Liver (tissue), 9 donors: Measurements from ENCODE around the gene ITPRID2. TPM values are rescaled to one million over a fixed set of nuclear protein-coding genes. Genes with fewer than 3 reads are reported as not detected.

ENCODE experiments used
- DNase-seq: peaks from one replicate; pipeline ENCODE4 v3.0.0-alpha.2; 2017; ENCODE audit warnings: low spot score
- H3K27ac ChIP-seq, 2 donors: one replicate each; pipeline ENCODE4 v1.7.0; 2013; ENCODE audit warnings: inconsistent platforms in 2 of 2, low read length in 2 of 2, control low read depth in 1 of 2, low read depth in 1 of 2, mild to moderate bottlenecking in 1 of 2
- H3K27me3 ChIP-seq, 4 donors: one replicate each; pipeline versions ENCODE4 v1.6.1 to v1.7.0; 2013; ENCODE audit warnings: low read length in 3 of 4, inconsistent platforms in 1 of 4, mild to moderate bottlenecking in 1 of 4, moderate library complexity in 1 of 4; ENCODE audit not compliant: control insufficient read depth in 4 of 4, insufficient read depth in 4 of 4
- H3K36me3 ChIP-seq, 4 donors: one replicate each; pipeline versions ENCODE4 v1.6.1 to v1.7.0; 2013; ENCODE audit warnings: low read length in 3 of 4, mild to moderate bottlenecking in 3 of 4, low read depth in 1 of 4, moderate library complexity in 1 of 4; ENCODE audit not compliant: control insufficient read depth in 4 of 4, insufficient read depth in 3 of 4
- H3K4me1 ChIP-seq, 4 donors: one replicate each; pipeline versions ENCODE4 v1.6.1 to v1.7.0; 2013; ENCODE audit warnings: low read length in 3 of 4, mild to moderate bottlenecking in 3 of 4, moderate library complexity in 1 of 4; ENCODE audit not compliant: control insufficient read depth in 4 of 4, insufficient read depth in 4 of 4
- H3K4me3 ChIP-seq, 3 donors: one replicate each; pipeline versions ENCODE4 v1.6.1 to v1.7.0; 2013; ENCODE audit warnings: low read length in 3 of 3, control low read depth in 1 of 3, low read depth in 1 of 3, mild to moderate bottlenecking in 1 of 3
- H3K9ac ChIP-seq, 2 donors: one replicate each; pipeline ENCODE4 v1.7.0; 2013; ENCODE audit warnings: low read length in 2 of 2, mild to moderate bottlenecking in 2 of 2, moderate library complexity in 2 of 2, control low read depth in 1 of 2, low read depth in 1 of 2
- H3K9me3 ChIP-seq, 4 donors: one replicate each; pipeline versions ENCODE4 v1.6.1 to v1.7.0; 2013; ENCODE audit warnings: low read length in 3 of 4; ENCODE audit not compliant: control insufficient read depth in 4 of 4
- EGR1 ChIP-seq, 2 donors: IDR thresholded peaks; 2 replicates each; pipeline ENCODE4 v1.6.1; 2016 to 2018; ENCODE audit warnings: antibody characterized with exemption in 2 of 2, low read depth in 2 of 2
- FOXA1 ChIP-seq: IDR thresholded peaks from 2 replicates; pipeline ENCODE4 v1.6.1; 2016; ENCODE audit warnings: antibody characterized with exemption
- FOXA2 ChIP-seq: IDR thresholded peaks from 2 replicates; pipeline ENCODE4 v1.6.1; 2016; ENCODE audit warnings: antibody characterized with exemption
- GABPA ChIP-seq, 2 donors: IDR thresholded peaks in 1 of 2; conservative IDR thresholded peaks in 1 of 2; 2 replicates each; pipeline ENCODE4 v1.6.1; 2016; ENCODE audit warnings: antibody characterized with exemption in 2 of 2, mild to moderate bottlenecking in 1 of 2, moderate library complexity in 1 of 2
- HNF4A ChIP-seq, 2 donors: conservative IDR thresholded peaks; 2 replicates each; pipeline ENCODE4 v1.6.1; 2016; ENCODE audit warnings: antibody characterized with exemption in 2 of 2, mild to moderate bottlenecking in 2 of 2
- HNF4G ChIP-seq: IDR thresholded peaks from 2 replicates; pipeline ENCODE4 v1.6.1; 2016; ENCODE audit warnings: antibody characterized with exemption
- JUND ChIP-seq, 2 donors: IDR thresholded peaks; 2 replicates each; pipeline ENCODE4 v1.6.1; 2016; ENCODE audit warnings: antibody characterized with exemption in 2 of 2
- NR2F2 ChIP-seq: IDR thresholded peaks from 2 replicates; pipeline ENCODE4 v1.6.1; 2016; ENCODE audit warnings: antibody characterized with exemption
- RAD21 ChIP-seq, 2 donors: IDR thresholded peaks; 2 replicates each; pipeline ENCODE4 v1.6.1; 2016; ENCODE audit warnings: antibody characterized with exemption in 2 of 2, mild to moderate bottlenecking in 2 of 2
- RXRA ChIP-seq, 2 donors: IDR thresholded peaks; 2 replicates each; pipeline ENCODE4 v1.6.1; 2017 to 2018; ENCODE audit warnings: antibody characterized with exemption in 2 of 2, mild to moderate bottlenecking in 1 of 2
- SP1 ChIP-seq: IDR thresholded peaks from 2 replicates; pipeline ENCODE4 v1.6.1; 2018; ENCODE audit warnings: antibody characterized with exemption, mild to moderate bottlenecking
- TAF1 ChIP-seq: conservative IDR thresholded peaks from 2 replicates; pipeline ENCODE4 v1.6.1; 2016; ENCODE audit warnings: antibody characterized with exemption, mild to moderate bottlenecking
- YY1 ChIP-seq: IDR thresholded peaks from 2 replicates; pipeline ENCODE4 v1.6.1; 2016; ENCODE audit warnings: antibody characterized with exemption, mild to moderate bottlenecking
- WGBS: extraction: QIAGEN DNeasy Blood & Tissue Kit; methylation state at CpG from one replicate; pipeline ENCODE4 v1.1.7; 2013; 5-methylcytosine and 5-hydroxymethylcytosine counted together
- polyA plus RNA-seq, 2 donors: library from polyadenylated mRNA; stranded (reverse) in 1 of 2; unstranded in 1 of 2; fragments of 200-250 nt in 1 of 2; fragments of >200 nt in 1 of 2; fragmentation: Nextera tagmentation in 1 of 2; extraction: Ambion mirVana in 1 of 2; gene quantifications; one replicate each; pipeline versions ENCODE4 v1.2.1 to v1.2.3, GENCODE V29; 2013 to 2015
- total RNA-seq, 2 donors: library from RNA; depleted of rRNA; stranded (reverse); fragments of >200 nt; gene quantifications; one replicate each; pipeline ENCODE4 v1.2.3, GENCODE V29; 2014
- TF ChIP-seq, protein P1 (sequence below): IDR thresholded peaks from 2 replicates; pipeline ENCODE4 v1.6.1; 2016; ENCODE audit warnings: antibody characterized with exemption, mild to moderate bottlenecking
- TF ChIP-seq, protein P2 (sequence below): IDR thresholded peaks from 2 replicates; pipeline ENCODE4 v1.6.1; 2016; ENCODE audit warnings: antibody characterized with exemption
- TF ChIP-seq, protein P3 (sequence below): fragments of 150-350 bp; IDR thresholded peaks from 2 replicates; pipeline ENCODE4 v1.5.1; 2017; ENCODE audit warnings: improper control_type of control experiment, low read depth, low read length; ENCODE audit not compliant: missing input control
- TF ChIP-seq, protein P4 (sequence below): IDR thresholded peaks from 2 replicates; pipeline ENCODE4 v1.6.1; 2016; ENCODE audit warnings: antibody characterized with exemption
- TF ChIP-seq, protein P5 (sequence below): IDR thresholded peaks from 2 replicates; pipeline ENCODE4 v1.6.1; 2016; ENCODE audit warnings: antibody characterized with exemption
- donor health status: healthy.
- donor health status: healthy.
- donor health status: healthy.
- donor health status: healthy.
- donor health status: healthy.

The ITPRID2 gene
- total and polyA plus RNA-seq, 4 donors = 31.2 to 145 (median 55.1) TPM

DNA sequence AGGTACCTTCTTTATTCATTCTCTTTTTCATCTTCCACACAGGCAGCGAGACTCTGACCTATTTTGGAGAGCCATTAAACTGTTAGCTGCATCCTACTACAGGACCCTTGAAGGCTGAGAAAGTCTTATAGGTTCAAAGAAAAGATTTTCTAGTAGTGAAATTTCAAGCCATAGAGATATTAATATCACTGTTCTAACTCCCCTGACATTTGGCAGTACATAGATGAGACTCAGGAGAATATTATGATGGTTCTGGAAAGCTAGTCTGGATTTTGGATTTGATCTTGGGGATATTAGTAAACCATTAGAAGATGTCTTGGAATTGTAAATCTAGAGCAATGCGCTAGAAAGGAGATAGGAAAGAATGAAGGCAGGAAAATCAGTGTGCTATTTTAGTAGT lies 1.3 kb upstream of the ITPRID2 start:
- 92% methylated on average over 2 of the region's 2 CpGs for WGBS
- peaks cover 4 to 25% (median 14%) of the 10 kb centered on the region in 4 donors for H3K4me1 ChIP-seq

More for the DNA sequence above, 1.3 kb upstream of the ITPRID2 start:
- DNase-seq = no peak
- Histone ChIP-seq H3K27me3 (no peaks in the 10 kb centered on the region), H3K27ac (no peak overlapping the region), H3K36me3 (peaks cover 0 to 1% (median 0%) of the 10 kb centered on the region in 4 donors), H3K9me3 (no peaks in the 10 kb centered on the region), H3K4me3 (no peak overlapping the region), H3K9ac (no peak overlapping the region)
- no peak for TF ChIP-seq HNF4A (conservative IDR thresholded peaks at IDR 0.05)
- no peak for TF ChIP-seq YY1
- no peak for TF ChIP-seq FOXA1
- no peak for TF ChIP-seq JUND (IDR thresholded peaks at IDR 0.05)
- TF ChIP-seq, protein P1, sequence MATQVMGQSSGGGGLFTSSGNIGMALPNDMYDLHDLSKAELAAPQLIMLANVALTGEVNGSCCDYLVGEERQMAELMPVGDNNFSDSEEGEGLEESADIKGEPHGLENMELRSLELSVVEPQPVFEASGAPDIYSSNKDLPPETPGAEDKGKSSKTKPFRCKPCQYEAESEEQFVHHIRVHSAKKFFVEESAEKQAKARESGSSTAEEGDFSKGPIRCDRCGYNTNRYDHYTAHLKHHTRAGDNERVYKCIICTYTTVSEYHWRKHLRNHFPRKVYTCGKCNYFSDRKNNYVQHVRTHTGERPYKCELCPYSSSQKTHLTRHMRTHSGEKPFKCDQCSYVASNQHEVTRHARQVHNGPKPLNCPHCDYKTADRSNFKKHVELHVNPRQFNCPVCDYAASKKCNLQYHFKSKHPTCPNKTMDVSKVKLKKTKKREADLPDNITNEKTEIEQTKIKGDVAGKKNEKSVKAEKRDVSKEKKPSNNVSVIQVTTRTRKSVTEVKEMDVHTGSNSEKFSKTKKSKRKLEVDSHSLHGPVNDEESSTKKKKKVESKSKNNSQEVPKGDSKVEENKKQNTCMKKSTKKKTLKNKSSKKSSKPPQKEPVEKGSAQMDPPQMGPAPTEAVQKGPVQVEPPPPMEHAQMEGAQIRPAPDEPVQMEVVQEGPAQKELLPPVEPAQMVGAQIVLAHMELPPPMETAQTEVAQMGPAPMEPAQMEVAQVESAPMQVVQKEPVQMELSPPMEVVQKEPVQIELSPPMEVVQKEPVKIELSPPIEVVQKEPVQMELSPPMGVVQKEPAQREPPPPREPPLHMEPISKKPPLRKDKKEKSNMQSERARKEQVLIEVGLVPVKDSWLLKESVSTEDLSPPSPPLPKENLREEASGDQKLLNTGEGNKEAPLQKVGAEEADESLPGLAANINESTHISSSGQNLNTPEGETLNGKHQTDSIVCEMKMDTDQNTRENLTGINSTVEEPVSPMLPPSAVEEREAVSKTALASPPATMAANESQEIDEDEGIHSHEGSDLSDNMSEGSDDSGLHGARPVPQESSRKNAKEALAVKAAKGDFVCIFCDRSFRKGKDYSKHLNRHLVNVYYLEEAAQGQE = no peak
- no peak for TF ChIP-seq SP1
- TF ChIP-seq FOXA2 = no peak
- TF ChIP-seq, protein P2, sequence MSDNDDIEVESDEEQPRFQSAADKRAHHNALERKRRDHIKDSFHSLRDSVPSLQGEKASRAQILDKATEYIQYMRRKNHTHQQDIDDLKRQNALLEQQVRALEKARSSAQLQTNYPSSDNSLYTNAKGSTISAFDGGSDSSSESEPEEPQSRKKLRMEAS = no peak
- no peak for TF ChIP-seq RXRA (IDR thresholded peaks at IDR 0.05)
- TF ChIP-seq NR2F2 = no peak
- TF ChIP-seq, protein P3, sequence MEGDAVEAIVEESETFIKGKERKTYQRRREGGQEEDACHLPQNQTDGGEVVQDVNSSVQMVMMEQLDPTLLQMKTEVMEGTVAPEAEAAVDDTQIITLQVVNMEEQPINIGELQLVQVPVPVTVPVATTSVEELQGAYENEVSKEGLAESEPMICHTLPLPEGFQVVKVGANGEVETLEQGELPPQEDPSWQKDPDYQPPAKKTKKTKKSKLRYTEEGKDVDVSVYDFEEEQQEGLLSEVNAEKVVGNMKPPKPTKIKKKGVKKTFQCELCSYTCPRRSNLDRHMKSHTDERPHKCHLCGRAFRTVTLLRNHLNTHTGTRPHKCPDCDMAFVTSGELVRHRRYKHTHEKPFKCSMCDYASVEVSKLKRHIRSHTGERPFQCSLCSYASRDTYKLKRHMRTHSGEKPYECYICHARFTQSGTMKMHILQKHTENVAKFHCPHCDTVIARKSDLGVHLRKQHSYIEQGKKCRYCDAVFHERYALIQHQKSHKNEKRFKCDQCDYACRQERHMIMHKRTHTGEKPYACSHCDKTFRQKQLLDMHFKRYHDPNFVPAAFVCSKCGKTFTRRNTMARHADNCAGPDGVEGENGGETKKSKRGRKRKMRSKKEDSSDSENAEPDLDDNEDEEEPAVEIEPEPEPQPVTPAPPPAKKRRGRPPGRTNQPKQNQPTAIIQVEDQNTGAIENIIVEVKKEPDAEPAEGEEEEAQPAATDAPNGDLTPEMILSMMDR = no peak
- TF ChIP-seq, protein P4, sequence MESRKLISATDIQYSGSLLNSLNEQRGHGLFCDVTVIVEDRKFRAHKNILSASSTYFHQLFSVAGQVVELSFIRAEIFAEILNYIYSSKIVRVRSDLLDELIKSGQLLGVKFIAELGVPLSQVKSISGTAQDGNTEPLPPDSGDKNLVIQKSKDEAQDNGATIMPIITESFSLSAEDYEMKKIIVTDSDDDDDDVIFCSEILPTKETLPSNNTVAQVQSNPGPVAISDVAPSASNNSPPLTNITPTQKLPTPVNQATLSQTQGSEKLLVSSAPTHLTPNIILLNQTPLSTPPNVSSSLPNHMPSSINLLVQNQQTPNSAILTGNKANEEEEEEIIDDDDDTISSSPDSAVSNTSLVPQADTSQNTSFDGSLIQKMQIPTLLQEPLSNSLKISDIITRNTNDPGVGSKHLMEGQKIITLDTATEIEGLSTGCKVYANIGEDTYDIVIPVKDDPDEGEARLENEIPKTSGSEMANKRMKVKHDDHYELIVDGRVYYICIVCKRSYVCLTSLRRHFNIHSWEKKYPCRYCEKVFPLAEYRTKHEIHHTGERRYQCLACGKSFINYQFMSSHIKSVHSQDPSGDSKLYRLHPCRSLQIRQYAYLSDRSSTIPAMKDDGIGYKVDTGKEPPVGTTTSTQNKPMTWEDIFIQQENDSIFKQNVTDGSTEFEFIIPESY = no peak
- no peak for TF ChIP-seq RAD21 (IDR thresholded peaks at IDR 0.05)
- no peak for TF ChIP-seq HNF4G
- TF ChIP-seq EGR1 (IDR thresholded peaks at IDR 0.05; ENCODE audit: low read depth in 2 of 2) = no peak
- TF ChIP-seq TAF1 = no peak
- TF ChIP-seq GABPA (IDR thresholded peaks at IDR 0.05 in 1 of 2, conservative IDR thresholded peaks at IDR 0.05 in 1 of 2) = no peak
- TF ChIP-seq, protein P5, sequence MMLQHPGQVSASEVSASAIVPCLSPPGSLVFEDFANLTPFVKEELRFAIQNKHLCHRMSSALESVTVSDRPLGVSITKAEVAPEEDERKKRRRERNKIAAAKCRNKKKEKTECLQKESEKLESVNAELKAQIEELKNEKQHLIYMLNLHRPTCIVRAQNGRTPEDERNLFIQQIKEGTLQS = no peak
